ENCODE results near the gene RSPRY1. TPM values are rescaled to one million over a fixed set of nuclear protein-coding genes. Genes with fewer than 3 reads are reported as not detected.

Gene RSPRY1
- total RNA-seq, 1 donor from 2014 or later: 44.0 TPM

- Mint-ChIP-seq H3K27ac (peak overlapping the region; percentile 8), H3K4me1 (peaks cover 14% of the 10 kb centered on the region), H3K27me3 (ENCODE audit: low read depth) (no peaks in the 10 kb centered on the region), H3K36me3 (peaks cover 6% of the 10 kb centered on the region), H3K4me3 (peak overlapping the region; percentile 85), H3K9me3 (no peaks in the 10 kb centered on the region)
- DNase-seq (ENCODE audit: low spot score in 2 of 2, unreplicated experiment in 2 of 2): no peak
- TF ChIP-seq CTCF (IDR thresholded peaks at IDR 0.05; ENCODE audit: unreplicated experiment): no peak
Measured at GRCh38 chr16:57245472-57246113, 59.5 kb downstream of the RSPRY1 start.

- H3K27ac Mint-ChIP-seq: no peak overlapping the region
- H3K36me3 Mint-ChIP-seq: peaks cover 30% of the 10 kb centered on the region
- H3K4me1 Mint-ChIP-seq: peaks cover under 1% of the 10 kb centered on the region
- no peak overlapping the region for H3K4me3 Mint-ChIP-seq
- H3K9me3 Mint-ChIP-seq: no peaks in the 10 kb centered on the region
- TF ChIP-seq CTCF (IDR thresholded peaks at IDR 0.05; ENCODE audit: unreplicated experiment): no peak
- DNase-seq (ENCODE audit: low spot score in 2 of 2, unreplicated experiment in 2 of 2): no peak
- H3K27me3 Mint-ChIP-seq (ENCODE audit: low read depth): no peaks in the 10 kb centered on the region
Measured at GRCh38 chr16:57251352-57251751, 65.2 kb downstream of the RSPRY1 start.

GRCh38 chr16:57252148-57252721 lies 66.1 kb downstream of the RSPRY1 start:
- H3K27ac Mint-ChIP-seq: no peak overlapping the region
- no peak overlapping the region for H3K4me3 Mint-ChIP-seq
- DNase-seq (ENCODE audit: low spot score in 2 of 2, unreplicated experiment in 2 of 2): no peak
- peaks cover 31% of the 10 kb centered on the region for H3K36me3 Mint-ChIP-seq
- no peaks in the 10 kb centered on the region for H3K27me3 Mint-ChIP-seq (ENCODE audit: low read depth)
- no peaks in the 10 kb centered on the region for H3K9me3 Mint-ChIP-seq
- H3K4me1 Mint-ChIP-seq: no peaks in the 10 kb centered on the region
- TF ChIP-seq CTCF (IDR thresholded peaks at IDR 0.05; ENCODE audit: unreplicated experiment): no peak

GRCh38 chr16:57253466-57253865 lies 67.3 kb downstream of the RSPRY1 start:
- DNase-seq (ENCODE audit: low spot score in 2 of 2, unreplicated experiment in 2 of 2): no peak
- Mint-ChIP-seq H3K4me3 (no peak overlapping the region), H3K27ac (no peak overlapping the region), H3K9me3 (no peaks in the 10 kb centered on the region), H3K36me3 (peaks cover 29% of the 10 kb centered on the region), H3K4me1 (no peaks in the 10 kb centered on the region), H3K27me3 (ENCODE audit: low read depth) (no peaks in the 10 kb centered on the region)
- no peak for TF ChIP-seq CTCF (IDR thresholded peaks at IDR 0.05; ENCODE audit: unreplicated experiment)

GRCh38 chr16:57255686-57256415 lies 69.7 kb downstream of the RSPRY1 start:
- TF ChIP-seq CTCF (IDR thresholded peaks at IDR 0.05; ENCODE audit: unreplicated experiment): no peak
- Mint-ChIP-seq H3K4me1 (peaks cover 5% of the 10 kb centered on the region), H3K27ac (no peak overlapping the region), H3K36me3 (peaks cover 25% of the 10 kb centered on the region), H3K4me3 (no peak overlapping the region), H3K27me3 (ENCODE audit: low read depth) (no peaks in the 10 kb centered on the region), H3K9me3 (no peaks in the 10 kb centered on the region)
- DNase-seq (ENCODE audit: low spot score in 2 of 2, unreplicated experiment in 2 of 2): no peak
